Measurements from ENCODE around the gene EIF4B. TPM values are rescaled to one million over a fixed set of nuclear protein-coding genes. Genes with fewer than 3 reads are reported as not detected.
A peak's percentile ranks its signal among the peaks of the same experiment; 100 is the strongest.
"Not testable (repeated sequence)": the region's sequence is repeated elsewhere in the genome, so short reads cannot be mapped to it uniquely, and the experiment has no call there.

The EIF4B gene
- total RNA-seq, 2 donors from 2014 or later = 272 to 383 TPM

DNA sequence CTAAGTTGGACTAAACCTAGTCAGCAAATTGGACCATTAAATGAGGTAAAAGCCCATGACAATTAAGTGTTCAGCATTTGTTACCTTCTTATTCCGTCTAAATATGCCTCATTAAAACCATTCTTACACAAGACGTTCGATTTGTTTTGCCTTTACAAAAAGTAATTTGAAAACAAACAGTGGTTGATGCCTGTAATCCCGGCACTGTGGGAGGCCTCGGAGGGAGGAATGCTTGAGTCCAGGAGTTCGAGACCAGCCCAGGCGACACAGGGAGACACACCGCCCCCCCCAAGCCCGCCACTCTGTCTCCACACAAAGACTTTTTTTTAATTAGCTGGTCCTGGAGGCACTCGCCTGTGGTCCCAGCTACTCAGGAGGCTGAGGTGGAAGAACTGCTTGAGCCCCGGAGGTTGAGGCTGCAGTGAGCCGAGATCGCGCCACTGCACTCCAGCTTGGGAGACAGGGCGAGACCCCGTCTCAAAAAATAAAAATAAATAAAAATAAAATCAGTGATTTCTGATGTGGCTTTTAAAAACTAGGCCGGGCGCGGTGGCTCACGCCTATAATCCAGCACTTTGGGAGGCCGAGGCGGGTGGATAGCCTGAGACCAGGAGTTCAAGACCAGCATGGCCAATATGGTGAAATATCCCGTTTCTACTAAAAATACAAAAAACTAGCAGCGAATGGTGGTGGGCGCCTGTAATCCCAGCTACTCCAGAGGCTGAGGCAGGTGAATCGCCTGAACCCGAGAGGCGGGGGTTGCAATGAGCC, 856 bp upstream of the EIF4B start:
- peak overlapping the region; percentile 79 to 89 for H3K4me3 ChIP-seq
- no peak for TF ChIP-seq CTCF (IDR thresholded peaks at IDR 0.05)
- H3K9me3 ChIP-seq = no peaks in the 10 kb centered on the region
- no peaks in the 10 kb centered on the region for H3K36me3 ChIP-seq
- peaks cover 0 to 44% of the 10 kb centered on the region in 2 donors for H3K4me1 ChIP-seq
- DNase-seq (ENCODE audit: low spot score) = peak; percentile 62
- no peaks in the 10 kb centered on the region for H3K27me3 ChIP-seq
- peak overlapping the region; percentile 61 to 96 for H3K27ac ChIP-seq

DNA sequence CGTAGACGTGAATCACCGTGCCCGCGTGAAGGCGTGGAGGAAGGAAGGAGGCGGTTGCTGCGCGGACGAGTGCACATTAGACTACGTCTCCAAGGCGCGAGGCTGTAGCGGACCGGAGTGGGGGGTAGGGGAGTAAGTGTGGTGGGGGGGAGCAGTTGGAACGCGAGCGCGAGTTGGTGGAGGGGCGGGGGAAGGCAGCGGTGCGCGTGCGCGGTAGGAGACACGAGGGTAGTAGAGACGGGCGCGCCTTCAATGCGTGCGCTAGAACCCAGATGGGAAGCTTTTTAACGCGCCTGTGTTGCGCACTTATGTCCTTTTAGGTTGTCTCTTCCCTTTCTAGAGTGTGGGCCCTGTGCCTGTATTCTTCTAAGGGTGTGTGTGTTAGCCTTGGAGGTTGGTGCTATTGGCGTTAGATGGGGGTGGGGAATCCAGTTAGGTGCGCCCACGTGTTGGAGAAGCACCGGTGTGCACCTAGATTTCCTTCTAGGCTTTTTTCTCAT, 604 bp downstream of the EIF4B start:
- H3K27ac ChIP-seq = peak overlapping the region; percentile 91 to 96
- peak overlapping the region; percentile 79 to 89 for H3K4me3 ChIP-seq
- no peaks in the 10 kb centered on the region for H3K9me3 ChIP-seq
- H3K4me1 ChIP-seq = peaks cover 0 to 57% of the 10 kb centered on the region in 2 donors
- TF ChIP-seq CTCF (IDR thresholded peaks at IDR 0.05) = no peak
- DNase-seq (ENCODE audit: low spot score) = peak; percentile 60
- peaks cover 7% of the 10 kb centered on the region for H3K36me3 ChIP-seq
- no peaks in the 10 kb centered on the region for H3K27me3 ChIP-seq

DNA sequence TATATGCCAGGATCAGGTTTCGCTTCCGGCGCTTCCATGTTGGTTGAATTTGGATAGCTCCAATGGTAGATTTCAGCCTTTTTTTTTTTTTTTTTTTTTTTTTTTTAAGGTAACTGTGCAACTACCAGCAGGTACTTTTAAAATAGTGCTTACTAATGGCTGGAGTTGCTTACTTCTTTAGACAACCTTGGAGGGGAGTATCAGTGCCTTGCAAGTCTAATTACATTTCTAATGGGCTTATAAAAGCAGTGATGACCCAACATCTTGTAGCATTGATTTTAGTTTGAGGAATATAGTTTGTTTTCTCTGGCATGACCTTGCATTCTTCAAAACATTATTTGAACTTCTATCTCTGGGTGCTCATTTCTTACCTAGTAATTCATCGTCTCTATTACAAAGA, 1.1 kb downstream of the EIF4B start:
- H3K9me3 ChIP-seq = no peaks in the 10 kb centered on the region
- H3K4me3 ChIP-seq = peak overlapping the region; percentile 79 to 89
- TF ChIP-seq CTCF (IDR thresholded peaks at IDR 0.05) = no peak
- H3K27ac ChIP-seq = peak overlapping the region; percentile 91 to 96
- no peak for DNase-seq (ENCODE audit: low spot score)
- H3K36me3 ChIP-seq = peaks cover 7% of the 10 kb centered on the region
- H3K4me1 ChIP-seq = peaks cover 0 to 57% of the 10 kb centered on the region in 2 donors
- no peaks in the 10 kb centered on the region for H3K27me3 ChIP-seq

- H3K36me3 ChIP-seq; H3K27ac ChIP-seq; H3K27me3 ChIP-seq; H3K9me3 ChIP-seq; H3K4me3 ChIP-seq; DNase-seq (ENCODE audit: low spot score): not testable (repeated sequence)
- H3K4me1 ChIP-seq = peaks cover 0 to 58% of the 10 kb centered on the region in 2 donors
Measured at GRCh38 chr12:53008760-53009159, 2.5 kb downstream of the EIF4B start.

DNA sequence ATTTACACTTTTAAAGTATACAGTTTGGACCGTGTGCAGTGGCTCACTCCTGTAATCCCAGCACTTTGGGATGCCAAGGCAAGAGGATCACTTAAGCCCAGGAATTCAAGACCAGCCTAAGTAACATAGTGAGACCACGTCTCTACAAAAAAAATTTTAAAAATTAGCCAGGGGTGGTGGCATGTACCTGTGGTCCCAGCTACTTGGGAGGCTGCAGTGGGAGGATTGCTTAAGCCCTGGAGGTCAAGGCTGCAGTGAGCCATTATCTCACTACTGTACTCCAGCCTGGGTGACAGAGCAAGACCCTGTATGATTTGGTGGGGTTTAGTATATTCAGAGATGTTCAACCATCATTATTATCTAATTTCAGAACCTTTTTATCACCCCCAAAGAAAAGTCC, 4.7 kb downstream of the EIF4B start:
- no peak for TF ChIP-seq CTCF (IDR thresholded peaks at IDR 0.05)
- H3K9me3 ChIP-seq = no peaks in the 10 kb centered on the region
- H3K36me3 ChIP-seq = peaks cover 7% of the 10 kb centered on the region
- H3K27ac ChIP-seq = no peak overlapping the region
- H3K4me1 ChIP-seq = peaks cover 0 to 53% of the 10 kb centered on the region in 2 donors
- H3K27me3 ChIP-seq = no peaks in the 10 kb centered on the region
- no peak overlapping the region for H3K4me3 ChIP-seq
- DNase-seq (ENCODE audit: low spot score) = no peak

DNA sequence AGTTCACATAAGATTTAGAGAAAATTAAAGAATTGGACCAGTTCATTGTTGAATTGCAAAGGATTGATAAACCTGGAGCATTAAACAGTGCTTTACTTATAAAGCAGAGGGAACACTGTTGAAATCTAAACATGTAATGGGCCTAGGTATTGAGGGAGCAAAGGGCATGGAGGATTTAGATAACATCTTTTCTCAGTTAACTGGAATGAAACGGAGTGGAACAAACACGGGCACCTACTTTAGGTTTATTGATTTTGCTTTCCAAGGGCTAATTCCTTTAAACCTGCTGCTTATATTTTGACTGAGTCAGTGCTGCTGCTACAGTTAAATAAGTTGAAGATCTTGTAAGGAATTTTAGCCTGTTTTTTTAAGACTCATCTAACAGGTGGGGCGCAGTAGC, 5.6 kb downstream of the EIF4B start:
- Histone ChIP-seq H3K4me3 (no peak overlapping the region), H3K4me1 (peaks cover 0 to 52% of the 10 kb centered on the region in 2 donors), H3K36me3 (peaks cover 12% of the 10 kb centered on the region), H3K27ac (no peak overlapping the region), H3K9me3 (no peaks in the 10 kb centered on the region), H3K27me3 (no peaks in the 10 kb centered on the region)
- no peak for TF ChIP-seq CTCF (IDR thresholded peaks at IDR 0.05)
- no peak for DNase-seq (ENCODE audit: low spot score)
